K562 (cell line): ENCODE measurements around the gene UBXN11. TPM values are rescaled to one million over a fixed set of nuclear protein-coding genes. Genes with fewer than 3 reads are reported as not detected.
A peak's percentile ranks its signal among the peaks of the same experiment; 100 is the strongest.

Experiments used
- BRCA1 ChIP-seq, 2 experiments: fragments of 450-650 bp in 1 of 2; sonication (generic) in 1 of 2; formaldehyde crosslinking in 1 of 2; IDR thresholded peaks; 2 replicates each; pipeline versions ENCODE4 v1.5.0 to v1.6.1; 2017 to 2020; ENCODE audit warnings: mild to moderate bottlenecking in 1 of 2, missing genetic modification reagents in 1 of 2
- DNMT1 ChIP-seq: fragments of 450-650 bp; IDR thresholded peaks from 2 replicates; pipeline ENCODE4 v1.6.1; 2016; ENCODE audit warnings: antibody characterized with exemption, mild to moderate bottlenecking
- E4F1 ChIP-seq: fragments of 250-450 bp; sonication (Bioruptor Pico); IDR thresholded peaks from 2 replicates; pipeline ENCODE4 v1.5.0; 2021; ENCODE audit warnings: mild to moderate bottlenecking, borderline replicate concordance
- FOXP1 ChIP-seq: sonication (generic); formaldehyde crosslinking; IDR thresholded peaks from 2 replicates; pipeline ENCODE4 v1.8.0; 2022; ENCODE audit warnings: mild to moderate bottlenecking, missing genetic modification reagents
- HDAC1 ChIP-seq, 2 experiments: fragments of 450-650 bp; IDR thresholded peaks; 2 replicates each; pipeline ENCODE4 v1.6.1; 2016 to 2017; ENCODE audit warnings: inconsistent platforms in 1 of 2, mild to moderate bottlenecking in 1 of 2, moderate library complexity in 1 of 2
- ID3 ChIP-seq, 2 experiments: fragments of 250-450 bp in 1 of 2; fragments of 450-650 bp in 1 of 2; sonication (Bioruptor Pico) in 1 of 2; IDR thresholded peaks; 2 replicates each; pipeline versions ENCODE4 v1.6.1 to v1.8.0; 2016 to 2021; ENCODE audit warnings: mild to moderate bottlenecking in 2 of 2, moderate library complexity in 2 of 2, missing compliant biosample characterization in 1 of 2, missing genetic modification characterization in 1 of 2
- NCOA2 ChIP-seq, 2 experiments: fragments of 450-650 bp; IDR thresholded peaks; 2 replicates each; pipeline ENCODE4 v1.6.1; 2018; ENCODE audit warnings: mild to moderate bottlenecking in 2 of 2, moderate library complexity in 1 of 2; ENCODE audit not compliant: partially characterized antibody in 2 of 2
- SETDB1 ChIP-seq: IDR thresholded peaks from one replicate; pipeline ENCODE4 v1.6.1; 2012; ENCODE audit warnings: low read length, control low read depth, inconsistent platforms
- SP2 ChIP-seq: IDR thresholded peaks from 2 replicates; pipeline ENCODE4 v1.6.1; 2011; ENCODE audit warnings: mild to moderate bottlenecking, low read depth, low read length, moderate library complexity; ENCODE audit not compliant: poor library complexity, severe bottlenecking; ENCODE audit errors: extremely low read depth
- STAG1 ChIP-seq: sonication (generic); formaldehyde crosslinking; IDR thresholded peaks from 2 replicates; pipeline ENCODE4 v1.5.0; 2020; ENCODE audit warnings: missing genetic modification reagents, borderline replicate concordance
- TBP ChIP-seq: optimal IDR thresholded peaks from 2 replicates; pipeline ENCODE3; 2011; ENCODE audit warnings: low read depth, low read length, improper control_type of control experiment
- TCF7L2 ChIP-seq: fragments of 150-350 bp; IDR thresholded peaks from 2 replicates; pipeline ENCODE4 v1.6.1; 2016; ENCODE audit warnings: low read depth, mild to moderate bottlenecking, low read length, moderate library complexity
- ZKSCAN1 ChIP-seq: fragments of 150-350 bp; IDR thresholded peaks from 2 replicates; pipeline ENCODE4 v1.6.1; 2016; ENCODE audit warnings: low read depth, low read length
- ZNF165 ChIP-seq: fragments of 250-450 bp; sonication (Bioruptor Pico); IDR thresholded peaks from 2 replicates; pipeline ENCODE4 v1.4.0; 2020; ENCODE audit warnings: borderline replicate concordance
- ZNF24 ChIP-seq: fragments of 450-650 bp; IDR thresholded peaks from 2 replicates; pipeline ENCODE4 v1.6.1; 2016
- ZNF609 ChIP-seq: sonication (generic); formaldehyde crosslinking; IDR thresholded peaks from 2 replicates; pipeline ENCODE4 v1.8.1; 2023; ENCODE audit warnings: missing genetic modification reagents, mild to moderate bottlenecking, borderline replicate concordance
- polyA plus RNA-seq, 8 experiments: library from polyadenylated mRNA; depleted of rRNA in 4 of 8; stranded (reverse) in 5 of 8; unstranded in 3 of 8; fragments of >200 nt; fragmentation: Nextera tagmentation in 2 of 8; fragmentation: Illumina TruSeq in 1 of 8; extraction: Ambion mirVana in 2 of 8; extraction: Trizol in 1 of 8; gene quantifications; 2 replicates each; pipeline versions ENCODE4 v1.2.1 to v1.2.3, GENCODE V29; 2011 to 2014; ENCODE audit warnings: inconsistent platforms in 1 of 8, missing spikeins in 1 of 8
- total RNA-seq, 7 experiments: library from RNA; depleted of rRNA in 6 of 7; stranded (reverse); fragments of >200 nt in 6 of 7; fragmentation: Illumina TruSeq in 2 of 7; extraction: Trizol in 2 of 7; gene quantifications; 2 replicates each; pipeline versions ENCODE4 v1.2.1 to v1.2.3, GENCODE V29; 2011 to 2021; ENCODE audit warnings: low replicate concordance in 1 of 7

The UBXN11 gene
- total and polyA plus RNA-seq, 9 of the 15 experiments (the other 6 are each of a cell fraction or from before 2014, with no cell fraction given): 0.48 to 34.3 (median 11.3) TPM

GRCh38 chr1:26317612-26318337 lies 11.3 kb upstream of the UBXN11 start, which contains the start of gene CD52 (continued):
- TF ChIP-seq ZNF609 (CRISPR knock-in tag): no peak
- no peak for TF ChIP-seq E4F1 (CRISPR knock-in tag)
- TF ChIP-seq ZNF24: no peak
- no peak for TF ChIP-seq SP2
- TF ChIP-seq NCOA2 (IDR thresholded peaks at IDR 0.05; ENCODE audit: partially characterized antibody in 2 of 2): no peak
- no peak for TF ChIP-seq TBP
- no peak for TF ChIP-seq ZKSCAN1
- no peak for TF ChIP-seq TCF7L2
- TF ChIP-seq FOXP1 (CRISPR knock-in tag): no peak
- no peak for TF ChIP-seq DNMT1
- TF ChIP-seq ID3 (CRISPR knock-in tag; IDR thresholded peaks at IDR 0.05): no peak
- peak; percentile 46; the same call in 1 of the 2 replicates for TF ChIP-seq ID3 (tag; IDR thresholded peaks at IDR 0.05)
- no peak for TF ChIP-seq BRCA1 (IDR thresholded peaks at IDR 0.05)
- TF ChIP-seq BRCA1 (CRISPR knock-in tag; IDR thresholded peaks at IDR 0.05): no peak
- TF ChIP-seq STAG1: no peak
- no peak for TF ChIP-seq ZNF165 (CRISPR knock-in tag)
- TF ChIP-seq HDAC1 (IDR thresholded peaks at IDR 0.05): peak in 1 of 2 experiments; percentile 34; a peak in 2 of 4 replicates
- no peak for TF ChIP-seq SETDB1
